PC-9 (cell line): ENCODE measurements around the gene ANKRD30B. TPM values are rescaled to one million over a fixed set of nuclear protein-coding genes. Genes with fewer than 3 reads are reported as not detected.
"Not testable (repeated sequence)": the region's sequence is repeated elsewhere in the genome, so short reads cannot be mapped to it uniquely, and the experiment has no call there.

Experiments used
- BruUV-seq: library from RNA; stranded (reverse); fragments of 400-500 nt; replicated peaks from 2 replicates; lab custom pipeline; 2021; lab: Mats Ljungman, UMichigan
- CTCF ChIA-PET: fragments of 300-600 bp; sonication (Branson Sonifier 250); formaldehyde crosslinking; loops from one replicate; lab custom pipeline; 2022; ENCODE audit warnings: antibody characterized with exemption; lab: Charles Lee
- POLR2A ChIA-PET: fragments of 300-600 bp; sonication (Branson Sonifier 250); formaldehyde crosslinking; loops from one replicate; lab custom pipeline; 2022; ENCODE audit warnings: antibody characterized with exemption; ENCODE audit not compliant: unreplicated experiment; lab: Charles Lee
- DNase-seq, 2 experiments: peaks; one replicate each; pipeline versions ENCODE4 v3.0.0 to v3.0.0-alpha.2; 2015 to 2022; ENCODE audit warnings: mixed read lengths in 1 of 2
- H2AFZ ChIP-seq: fragments of 200-600 bp; sonication (generic); 2 replicates; pipeline ENCODE4 v1.8.1; 2017; ENCODE audit warnings: antibody characterized with exemption
- H3F3A ChIP-seq: fragments of 200-600 bp; sonication (generic); 2 replicates; pipeline ENCODE4 v1.8.1; 2017; ENCODE audit warnings: antibody characterized with exemption, mild to moderate bottlenecking, low read depth; ENCODE audit not compliant: insufficient read depth
- H3K27ac ChIP-seq: fragments of 200-600 bp; sonication (generic); 2 replicates; pipeline ENCODE4 v1.6.1; 2016; ENCODE audit warnings: mixed run types
- H3K27me3 ChIP-seq: fragments of 200-600 bp; sonication (generic); 2 replicates; pipeline ENCODE4 v1.6.1; 2016; ENCODE audit warnings: low read depth, mixed run types; ENCODE audit not compliant: insufficient read depth
- H3K36me3 ChIP-seq: fragments of 200-600 bp; sonication (generic); 2 replicates; pipeline ENCODE4 v1.6.1; 2016; ENCODE audit warnings: low read depth, mixed run types
- H3K4me1 ChIP-seq: fragments of 200-600 bp; sonication (generic); replicated peaks from 2 replicates; pipeline ENCODE4 v1.6.1; 2016; ENCODE audit warnings: mixed run types; ENCODE audit not compliant: insufficient read depth
- H3K4me2 ChIP-seq: fragments of 200-600 bp; sonication (generic); 2 replicates; pipeline ENCODE4 v1.6.1; 2017; ENCODE audit warnings: mixed run types
- H3K4me3 ChIP-seq: fragments of 200-600 bp; sonication (generic); 2 replicates; pipeline ENCODE4 v1.6.1; 2016; ENCODE audit warnings: mixed run types
- H3K79me2 ChIP-seq: fragments of 200-600 bp; sonication (generic); 2 replicates; pipeline ENCODE4 v1.6.1; 2017; ENCODE audit warnings: low read depth, mixed run types
- H3K9me2 ChIP-seq: fragments of 200-600 bp; sonication (generic); 2 replicates; pipeline ENCODE4 v1.8.1; 2017; ENCODE audit warnings: mild to moderate bottlenecking; ENCODE audit not compliant: insufficient read depth
- H3K9me3 ChIP-seq: fragments of 200-600 bp; sonication (generic); 2 replicates; pipeline ENCODE4 v1.8.1; 2016; ENCODE audit warnings: low read depth; ENCODE audit not compliant: insufficient read depth
- H4K20me1 ChIP-seq: fragments of 200-600 bp; sonication (generic); 2 replicates; pipeline ENCODE4 v1.8.1; 2017; ENCODE audit not compliant: insufficient read depth
- CTCF ChIP-seq: fragments of 200-600 bp; sonication (generic); conservative IDR thresholded peaks from 2 replicates; pipeline ENCODE4 v1.6.1; 2017; ENCODE audit warnings: mixed run types, antibody characterized with exemption, mild to moderate bottlenecking, moderate library complexity
- EZH2 ChIP-seq: fragments of 200-600 bp; sonication (generic); IDR thresholded peaks from 2 replicates; pipeline ENCODE4 v1.8.0; 2017; ENCODE audit warnings: antibody characterized with exemption, low read depth
- intact Hi-C: fragments of 100-400 bp; cut with micrococcal nuclease; formaldehyde crosslinking; loops from one replicate; pipeline ENCODE4 v1.10.0; 2022; ENCODE audit not compliant: unreplicated experiment
- microRNA-seq: library from miRNA; unstranded; fragments of <30 nt; microRNA quantifications from one replicate; pipeline ENCODE4 v1.2.0, GENCODE V29; 2021; ENCODE audit warnings: borderline number of aligned reads, borderline replicate concordance
- total RNA-seq: library from RNA; stranded (reverse); gene quantifications from 2 replicates; pipeline ENCODE4 v1.2.3, GENCODE V29; 2021

The ANKRD30B gene
- total RNA-seq, 1 experiment from 2014 or later = not detected

DNA sequence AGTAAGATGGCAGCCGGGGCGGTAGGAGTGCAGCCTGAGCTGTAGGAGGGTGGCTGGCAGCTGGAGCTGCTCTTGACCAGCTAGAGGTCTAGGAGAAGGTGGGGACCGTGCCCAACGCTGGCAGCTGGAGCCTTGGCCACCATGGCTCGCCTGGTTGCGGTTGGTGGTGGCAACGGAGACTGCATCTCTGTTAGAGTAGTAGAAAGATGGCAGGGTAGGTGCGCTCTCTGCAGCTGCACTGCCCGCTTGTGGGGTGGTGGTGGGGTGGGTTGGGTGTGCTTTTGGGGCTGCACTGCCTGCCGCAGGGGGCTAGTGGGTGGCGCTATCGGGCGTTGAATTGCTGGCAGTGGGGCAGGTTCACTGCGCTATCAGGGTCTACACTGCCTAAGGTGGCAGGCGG is 118.5 kb downstream of the ANKRD30B start:
- DNase-seq, CTCF ChIA-PET, H3K4me2 ChIP-seq, H3K9me3 ChIP-seq, H3K79me2 ChIP-seq, H3K4me1 ChIP-seq, H3K27me3 ChIP-seq, H2AFZ ChIP-seq, H3F3A ChIP-seq, POLR2A ChIA-PET, H3K4me3 ChIP-seq, H3K36me3 ChIP-seq, intact Hi-C loops, H4K20me1 ChIP-seq, BruUV-seq, H3K9me2 ChIP-seq, H3K27ac ChIP-seq: not testable (repeated sequence)

DNA sequence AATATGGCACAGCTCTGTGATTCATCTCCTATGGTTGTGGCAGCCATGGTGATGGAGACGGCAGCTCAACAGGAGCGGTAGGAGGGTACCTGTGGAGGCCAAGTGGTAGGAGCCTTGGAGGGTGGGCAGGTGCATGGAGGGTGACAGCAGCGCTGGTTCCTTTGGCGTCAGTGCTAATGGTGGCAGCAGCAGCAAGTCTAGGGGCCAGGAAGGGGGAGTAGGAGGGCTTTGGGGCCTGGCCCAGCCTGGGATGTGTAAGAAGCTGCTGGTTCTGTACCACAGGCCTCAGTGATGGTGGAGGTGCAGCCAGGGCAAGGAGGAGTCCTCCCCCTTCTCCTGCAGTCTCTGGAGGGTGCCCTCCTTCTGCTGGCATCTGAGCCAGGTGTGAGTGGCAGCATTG is 120.0 kb downstream of the ANKRD30B start:
- H3K36me3 ChIP-seq, H2AFZ ChIP-seq, H4K20me1 ChIP-seq, BruUV-seq, H3K27me3 ChIP-seq, H3K4me1 ChIP-seq, H3K79me2 ChIP-seq, H3K9me2 ChIP-seq, H3K4me3 ChIP-seq, DNase-seq, POLR2A ChIA-PET, H3K4me2 ChIP-seq, H3K9me3 ChIP-seq, intact Hi-C loops, CTCF ChIA-PET, H3K27ac ChIP-seq, H3F3A ChIP-seq: not testable (repeated sequence)

- CTCF ChIA-PET, DNase-seq, BruUV-seq, H3K79me2 ChIP-seq, H3F3A ChIP-seq, H4K20me1 ChIP-seq, intact Hi-C loops, H3K36me3 ChIP-seq, H3K27me3 ChIP-seq, H3K9me2 ChIP-seq, H3K27ac ChIP-seq, H3K4me1 ChIP-seq, POLR2A ChIA-PET, H3K4me2 ChIP-seq, H2AFZ ChIP-seq, H3K4me3 ChIP-seq, H3K9me3 ChIP-seq: not testable (repeated sequence)
Observed at GRCh38 chr18:14868825-14869224, 120.9 kb downstream of the ANKRD30B start.

GRCh38 chr18:14878826-14879225 is 130.9 kb downstream of the ANKRD30B start:
- H3K9me3 ChIP-seq, H3K36me3 ChIP-seq, H3K4me2 ChIP-seq, CTCF ChIA-PET, H3K4me3 ChIP-seq, H3K79me2 ChIP-seq, H2AFZ ChIP-seq, H4K20me1 ChIP-seq, DNase-seq, H3F3A ChIP-seq, H3K27me3 ChIP-seq, H3K9me2 ChIP-seq, BruUV-seq, intact Hi-C loops, POLR2A ChIA-PET, H3K27ac ChIP-seq, H3K4me1 ChIP-seq: not testable (repeated sequence)

GRCh38 chr18:14900435-14900834 is 152.5 kb downstream of the ANKRD30B start:
- Histone ChIP-seq H3K4me3 (no peak overlapping the region), H3K4me2 (no peak overlapping the region), H4K20me1 (no peaks in the 10 kb centered on the region), H3K27me3 (no peaks in the 10 kb centered on the region), H3K79me2 (no peaks in the 10 kb centered on the region), H3K9me2 (no peaks in the 10 kb centered on the region), H3K36me3 (no peaks in the 10 kb centered on the region), H3K4me1 (no peaks in the 10 kb centered on the region), H3F3A (no peaks in the 10 kb centered on the region), H2AFZ (no peak overlapping the region), H3K9me3 (no peaks in the 10 kb centered on the region), H3K27ac (no peak overlapping the region)
- intact Hi-C loops = no loop called here
- ChIA-PET POLR2A (no interaction called here), CTCF (no interaction called here)
- BruUV-seq = no TSS peak
- no peak for DNase-seq
- TF ChIP-seq EZH2 (no peak), CTCF (no peak)

Small RNA genes lying within 50 kb of the gene (microRNA-seq; reads per million reads assigned to microRNA genes)
- not detected for gene MIR3156-2

Other genes starting within 250 kb of the ANKRD30B start
- gene POTEC, start 204.6 kb upstream of the ANKRD30B start, total RNA-seq = not detected in 2 replicates